GM12801 (cell line): ENCODE data around the gene SETD1B.

Experiments
- TF ChIP-seq, protein P1 (sequence below): IDR thresholded peaks from one replicate; pipeline ENCODE4 v1.5.1; 2011; ENCODE audit warnings: control low read depth; ENCODE audit not compliant: insufficient read length; ENCODE audit errors: extremely low read depth

SETD1B gene

GRCh38 chr12:121789233-121789781, 14.5 kb upstream of the SETD1B start:
- TF ChIP-seq, protein P1, sequence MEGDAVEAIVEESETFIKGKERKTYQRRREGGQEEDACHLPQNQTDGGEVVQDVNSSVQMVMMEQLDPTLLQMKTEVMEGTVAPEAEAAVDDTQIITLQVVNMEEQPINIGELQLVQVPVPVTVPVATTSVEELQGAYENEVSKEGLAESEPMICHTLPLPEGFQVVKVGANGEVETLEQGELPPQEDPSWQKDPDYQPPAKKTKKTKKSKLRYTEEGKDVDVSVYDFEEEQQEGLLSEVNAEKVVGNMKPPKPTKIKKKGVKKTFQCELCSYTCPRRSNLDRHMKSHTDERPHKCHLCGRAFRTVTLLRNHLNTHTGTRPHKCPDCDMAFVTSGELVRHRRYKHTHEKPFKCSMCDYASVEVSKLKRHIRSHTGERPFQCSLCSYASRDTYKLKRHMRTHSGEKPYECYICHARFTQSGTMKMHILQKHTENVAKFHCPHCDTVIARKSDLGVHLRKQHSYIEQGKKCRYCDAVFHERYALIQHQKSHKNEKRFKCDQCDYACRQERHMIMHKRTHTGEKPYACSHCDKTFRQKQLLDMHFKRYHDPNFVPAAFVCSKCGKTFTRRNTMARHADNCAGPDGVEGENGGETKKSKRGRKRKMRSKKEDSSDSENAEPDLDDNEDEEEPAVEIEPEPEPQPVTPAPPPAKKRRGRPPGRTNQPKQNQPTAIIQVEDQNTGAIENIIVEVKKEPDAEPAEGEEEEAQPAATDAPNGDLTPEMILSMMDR, result no peak

- TF ChIP-seq, protein P1, result no peak
These were observed 13.7 kb upstream of the SETD1B start for GRCh38 chr12:121789800-121790728.

GRCh38 chr12:121791671-121792551, 11.9 kb upstream of the SETD1B start:
- TF ChIP-seq, protein P1, result no peak

DNA sequence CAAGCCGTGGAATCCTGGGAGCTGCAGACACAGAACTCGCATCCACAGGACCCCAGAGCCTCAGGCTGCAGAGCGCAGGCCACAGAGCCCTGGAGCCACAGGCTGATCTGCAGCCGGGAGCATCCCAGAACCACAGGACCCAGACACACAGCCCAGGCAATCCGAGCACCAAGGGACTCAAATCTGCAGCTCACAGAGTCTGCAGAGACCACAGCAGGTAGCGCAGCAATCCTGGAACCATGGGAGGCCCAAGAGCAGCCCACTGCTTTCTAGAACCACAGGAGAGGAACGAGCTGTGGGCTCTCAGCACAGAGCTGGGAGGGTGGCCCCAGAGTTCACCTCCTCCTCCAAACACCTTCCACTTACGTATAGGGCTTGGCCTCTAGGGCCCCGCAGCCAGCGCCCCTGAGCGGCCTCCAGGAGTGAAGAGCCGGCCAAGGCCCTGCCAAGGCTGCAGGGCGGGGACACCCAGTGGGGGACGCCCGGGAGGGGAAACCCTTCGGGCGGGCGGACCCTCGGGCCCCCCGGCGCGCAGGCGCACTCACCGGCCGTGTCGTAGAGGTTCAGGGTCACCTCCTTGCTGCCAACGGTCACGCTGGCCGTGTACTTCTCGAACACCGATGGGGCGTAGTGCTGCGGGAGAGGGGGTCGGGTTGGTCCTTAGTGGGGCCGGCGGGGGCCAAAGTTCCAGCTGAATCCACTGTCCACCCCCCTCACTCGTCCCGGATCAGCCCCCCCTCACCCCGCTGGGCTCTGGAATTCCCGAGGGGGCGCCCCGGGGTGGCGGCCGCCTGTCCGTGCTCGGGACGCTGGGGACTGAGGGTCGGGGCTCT, 11.0 kb upstream of the SETD1B start:
- TF ChIP-seq, protein P1, result no peak

DNA sequence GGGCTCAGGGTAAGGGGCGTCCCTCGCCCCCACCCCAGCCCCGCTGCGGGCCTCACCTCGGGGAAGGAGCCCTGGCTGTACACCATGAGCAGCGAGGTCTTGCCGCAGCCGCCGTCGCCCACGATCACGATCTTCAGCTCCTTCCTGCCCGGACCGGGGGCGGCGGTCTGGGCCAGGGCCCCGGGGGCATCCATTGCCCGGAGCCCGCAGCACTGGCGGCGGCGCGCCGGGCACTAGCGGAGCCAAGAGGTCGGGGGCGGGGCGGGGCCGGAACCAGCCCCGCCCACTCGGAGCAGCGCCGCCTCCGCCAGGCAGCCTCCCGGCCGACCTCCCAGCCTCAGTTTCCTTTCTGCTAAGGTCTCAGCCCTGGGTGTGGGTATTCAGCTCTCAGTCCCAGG, 10.4 kb upstream of the SETD1B start, which contains the start of gene RHOF:
Gene RHOF, minus strand, starts transcription at position 249 of the 398 bp plus-strand sequence. Its CDS starts 55 bp downstream, at position 194.
- TF ChIP-seq, protein P1, result no peak

- TF ChIP-seq, protein P1, result peak; percentile 91
These were observed 9.8 kb upstream of the SETD1B start for GRCh38 chr12:121793838-121794533.
